ENCODE results near the gene ZCCHC7. TPM values are rescaled to one million over a fixed set of nuclear protein-coding genes. Genes with fewer than 3 reads are reported as not detected.
A peak's percentile ranks its signal among the peaks of the same experiment; 100 is the strongest.

ZCCHC7 gene
- total and polyA plus RNA-seq, 2 of the 8 experiments (the other 6 are each of a cell fraction or from before 2014, with no cell fraction given): 12.2 to 27.5 TPM

DNA sequence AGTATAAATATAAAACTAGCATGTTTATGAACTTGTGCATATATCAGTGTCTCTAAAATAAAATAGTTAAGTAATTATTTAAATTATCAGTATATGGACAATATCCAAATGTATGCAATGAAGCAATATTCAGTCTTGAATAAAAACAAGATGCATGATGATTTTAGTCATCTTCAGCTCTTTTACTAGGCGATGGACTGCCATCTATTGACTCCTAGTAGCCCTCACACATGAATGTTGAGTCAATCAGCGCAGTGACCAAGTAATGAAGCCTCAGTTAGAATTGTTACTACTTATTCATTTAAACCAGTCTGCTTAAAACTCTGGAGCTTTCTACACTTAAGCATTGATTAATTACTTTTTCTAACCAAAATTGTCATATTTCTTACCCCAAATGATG, 209.2 kb downstream of the ZCCHC7 start:
- Histone ChIP-seq H2BK20ac (ENCODE audit: low read length) (no peak overlapping the region), H3K4me1 (replicated peaks in 1 of 4; ENCODE audit: control insufficient read depth in 3 of 4, insufficient read depth in 4 of 4, low read length in 3 of 4) (no peaks in the 10 kb centered on the region), H3K23ac (ENCODE audit: insufficient read length) (no peak overlapping the region), H4K20me1 (replicated peaks in 1 of 2; ENCODE audit: control insufficient read depth in 1 of 2, insufficient read depth in 2 of 2, low read length in 2 of 2) (no peaks in the 10 kb centered on the region), H4K91ac (replicated peaks; ENCODE audit: insufficient read length, low read length) (no peak overlapping the region), H2BK120ac (replicated peaks; ENCODE audit: low read depth, low read length) (no peak overlapping the region), H3K4ac (replicated peaks; ENCODE audit: insufficient read length, low read depth, low read length) (no peak overlapping the region), H3K27ac (ENCODE audit: low read depth, low read length) (no peak overlapping the region), H3K18ac (ENCODE audit: extremely low read depth, low read length) (no peak overlapping the region), H2AK5ac (ENCODE audit: low read depth, low read length) (no peak overlapping the region), H4K5ac (ENCODE audit: insufficient read length, low read depth, low read length) (no peak overlapping the region), H3K23me2 (ENCODE audit: low read depth, low read length) (no peaks in the 10 kb centered on the region), H4K8ac (ENCODE audit: extremely low read depth, insufficient read depth, low read length) (no peak overlapping the region), H3K56ac (replicated peaks; ENCODE audit: insufficient read length, low read depth, low read length) (no peak overlapping the region), H3K9ac (replicated peaks in 1 of 4; ENCODE audit: extremely low read depth in 1 of 4, low read depth in 3 of 4, low read length in 3 of 4) (no peak overlapping the region), H2BK12ac (ENCODE audit: low read depth, low read length) (no peak overlapping the region), H3K4me3 (ENCODE audit: extremely low read depth in 1 of 4, insufficient read depth in 2 of 4, low read depth in 3 of 4, low read length in 4 of 4) (no peak overlapping the region), H3K79me2 (ENCODE audit: control insufficient read depth in 1 of 2, insufficient read depth in 2 of 2, low read length in 2 of 2) (no peaks in the 10 kb centered on the region), H2AFZ (ENCODE audit: low read length) (no peak overlapping the region), H2BK5ac (ENCODE audit: low read depth, low read length) (no peak overlapping the region), H3K4me2 (ENCODE audit: insufficient read depth in 1 of 2, low read depth in 2 of 2, low read length in 2 of 2) (no peak overlapping the region), H3K9me3 (ENCODE audit: insufficient read depth in 2 of 2, low read depth in 1 of 2, low read length in 1 of 2) (no peaks in the 10 kb centered on the region), H3K36me3 (ENCODE audit: control insufficient read depth in 2 of 4, insufficient read depth in 4 of 4, low read length in 3 of 4) (no peaks in the 10 kb centered on the region), H3K14ac (ENCODE audit: insufficient read length) (no peak overlapping the region), H3K79me1 (ENCODE audit: low read depth, low read length) (no peaks in the 10 kb centered on the region), H2BK15ac (ENCODE audit: low read length) (no peak overlapping the region), H3K27me3 (replicated peaks in 1 of 4; ENCODE audit: control insufficient read depth in 3 of 4, extremely low read depth in 1 of 4, insufficient read depth in 3 of 4, low read length in 3 of 4) (no peaks in the 10 kb centered on the region)
- TF ChIP-seq CTBP2 (IDR thresholded peaks at IDR 0.05; ENCODE audit: borderline replicate concordance, insufficient read depth, insufficient read length, low read length) (no peak), RAD21 (IDR thresholded peaks at IDR 0.05 in 1 of 2, conservative IDR thresholded peaks at IDR 0.05 in 1 of 2; ENCODE audit: low read depth in 2 of 2, low read length in 2 of 2) (peak; percentile 59 to 64)
- TF ChIP-seq, protein P1, sequence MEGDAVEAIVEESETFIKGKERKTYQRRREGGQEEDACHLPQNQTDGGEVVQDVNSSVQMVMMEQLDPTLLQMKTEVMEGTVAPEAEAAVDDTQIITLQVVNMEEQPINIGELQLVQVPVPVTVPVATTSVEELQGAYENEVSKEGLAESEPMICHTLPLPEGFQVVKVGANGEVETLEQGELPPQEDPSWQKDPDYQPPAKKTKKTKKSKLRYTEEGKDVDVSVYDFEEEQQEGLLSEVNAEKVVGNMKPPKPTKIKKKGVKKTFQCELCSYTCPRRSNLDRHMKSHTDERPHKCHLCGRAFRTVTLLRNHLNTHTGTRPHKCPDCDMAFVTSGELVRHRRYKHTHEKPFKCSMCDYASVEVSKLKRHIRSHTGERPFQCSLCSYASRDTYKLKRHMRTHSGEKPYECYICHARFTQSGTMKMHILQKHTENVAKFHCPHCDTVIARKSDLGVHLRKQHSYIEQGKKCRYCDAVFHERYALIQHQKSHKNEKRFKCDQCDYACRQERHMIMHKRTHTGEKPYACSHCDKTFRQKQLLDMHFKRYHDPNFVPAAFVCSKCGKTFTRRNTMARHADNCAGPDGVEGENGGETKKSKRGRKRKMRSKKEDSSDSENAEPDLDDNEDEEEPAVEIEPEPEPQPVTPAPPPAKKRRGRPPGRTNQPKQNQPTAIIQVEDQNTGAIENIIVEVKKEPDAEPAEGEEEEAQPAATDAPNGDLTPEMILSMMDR (IDR thresholded peaks at IDR 0.05; ENCODE audit: control extremely low read depth in 1 of 3, insufficient read depth in 1 of 3, low read depth in 1 of 3, low read length in 3 of 3): peak in 1 of 3 experiments; percentile 33; a peak in 2 of 4 replicates
- ChIA-PET POLR2A (ENCODE audit: partially characterized antibody) (interaction anchor here (0.8 kb wide), 1 partner anchor 210 kb away, joined by 3 read pairs; no protein-coding TSS in a partner anchor), CTCF (ENCODE audit: partially characterized antibody) (interaction anchor here (0.6 to 2.8 kb wide), 10 partner anchors 8 to 455 kb away, joined by 3 to 13 read pairs (median 4); no protein-coding TSS in a partner anchor)
- no peak for DNase-seq (ENCODE audit: low read depth in 1 of 2, low spot score in 2 of 2)
- WGBS, 2 experiments (ENCODE audit: extremely low coverage in 1 of 2, insufficient coverage in 1 of 2, insufficient read length in 1 of 2, insufficient replicate concordance in 2 of 2, low coverage in 1 of 2, low lambda C conversion rate in 2 of 2, missing lambda C conversion rate in 1 of 2): 86% methylated on average over 2 of the region's 2 CpGs; no CpG with 5 or more reads in 1 of the 2 experiments
- no peak for FAIRE-seq
